Measurements from ENCODE around the gene TMPRSS13.

The TMPRSS13 gene

DNA sequence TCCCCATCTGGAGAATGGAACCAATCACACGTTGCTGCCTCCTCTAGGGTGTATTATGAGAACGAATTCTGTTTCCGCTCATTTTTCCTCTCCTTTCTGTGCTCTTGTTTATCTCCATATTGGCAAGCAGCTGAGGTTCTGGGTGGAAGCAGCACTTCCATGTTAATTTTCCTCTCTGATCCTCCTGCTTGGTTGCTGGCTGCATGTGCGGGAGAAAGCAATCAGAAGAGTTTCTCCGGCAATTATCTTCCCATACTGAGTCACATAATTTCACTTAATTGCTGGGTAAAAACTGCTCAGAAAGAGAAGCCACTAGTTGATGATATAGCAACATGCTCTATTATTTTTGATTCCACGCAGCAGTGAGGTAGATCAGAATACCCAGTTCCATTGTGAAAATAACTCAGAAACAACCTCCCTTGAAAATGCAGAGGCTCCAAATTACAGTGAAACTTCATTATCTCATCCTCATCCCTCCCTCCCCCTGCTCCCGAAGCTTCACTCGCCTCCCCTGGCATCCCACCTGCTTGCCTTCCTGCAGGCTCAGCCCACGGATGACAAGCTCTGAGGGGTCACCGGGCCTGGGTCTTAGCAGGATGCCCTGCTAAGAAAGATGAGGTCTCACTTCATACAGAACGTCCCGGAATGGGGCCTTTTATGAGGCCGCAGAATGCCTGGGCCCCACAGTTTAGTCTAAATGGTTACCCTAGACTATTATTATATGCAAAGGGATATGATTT is 73.1 kb downstream of the TMPRSS13 start:
- no peak for DNase-seq (ENCODE audit: low spot score)

DNA sequence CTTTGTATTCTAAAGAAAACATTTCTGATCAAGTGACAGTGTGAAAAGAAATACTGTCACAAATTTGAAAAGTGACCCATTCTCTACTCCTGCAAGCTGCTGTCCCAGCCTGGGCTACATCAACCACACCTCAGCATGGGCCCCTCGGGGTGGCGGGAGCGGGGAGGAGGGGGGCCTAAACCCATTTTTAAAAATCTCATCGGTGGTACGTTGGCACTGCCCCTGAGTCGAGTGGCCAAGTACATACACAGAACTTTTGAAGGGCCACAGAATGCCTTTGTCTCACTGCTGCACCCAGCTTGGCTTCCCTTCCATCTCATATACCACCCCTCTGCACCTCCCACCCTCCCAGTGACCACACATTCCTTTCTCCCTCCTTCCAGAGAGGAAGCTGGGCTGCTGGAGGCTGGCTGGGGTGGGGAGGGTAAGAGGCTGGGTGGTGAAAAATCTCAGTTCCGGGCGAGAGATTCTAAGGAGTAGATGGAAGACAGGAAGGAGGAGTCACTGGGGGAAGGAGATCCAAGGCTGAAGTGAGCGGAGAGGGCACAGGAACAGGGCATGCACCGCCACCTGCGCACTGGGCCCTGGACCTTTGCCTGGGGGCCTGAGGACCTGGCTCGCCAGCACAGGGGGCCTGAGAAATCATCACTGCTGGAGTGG is 73.9 kb downstream of the TMPRSS13 start:
- DNase-seq (ENCODE audit: low spot score): no peak

GRCh38 chr11:117852309-117852708 is 76.9 kb downstream of the TMPRSS13 start:
- DNase-seq (ENCODE audit: low spot score): no peak

- no peak for DNase-seq (ENCODE audit: low spot score)
Observed at GRCh38 chr11:117851852-117852251, 77.3 kb downstream of the TMPRSS13 start.

GRCh38 chr11:117851106-117851505 is 78.1 kb downstream of the TMPRSS13 start:
- no peak for DNase-seq (ENCODE audit: low spot score)
